Measurements from ENCODE around the gene STX18.
"Not testable (repeated sequence)": the region's sequence is repeated elsewhere in the genome, so short reads cannot be mapped to it uniquely, and the experiment has no call there.

Gene STX18

DNA sequence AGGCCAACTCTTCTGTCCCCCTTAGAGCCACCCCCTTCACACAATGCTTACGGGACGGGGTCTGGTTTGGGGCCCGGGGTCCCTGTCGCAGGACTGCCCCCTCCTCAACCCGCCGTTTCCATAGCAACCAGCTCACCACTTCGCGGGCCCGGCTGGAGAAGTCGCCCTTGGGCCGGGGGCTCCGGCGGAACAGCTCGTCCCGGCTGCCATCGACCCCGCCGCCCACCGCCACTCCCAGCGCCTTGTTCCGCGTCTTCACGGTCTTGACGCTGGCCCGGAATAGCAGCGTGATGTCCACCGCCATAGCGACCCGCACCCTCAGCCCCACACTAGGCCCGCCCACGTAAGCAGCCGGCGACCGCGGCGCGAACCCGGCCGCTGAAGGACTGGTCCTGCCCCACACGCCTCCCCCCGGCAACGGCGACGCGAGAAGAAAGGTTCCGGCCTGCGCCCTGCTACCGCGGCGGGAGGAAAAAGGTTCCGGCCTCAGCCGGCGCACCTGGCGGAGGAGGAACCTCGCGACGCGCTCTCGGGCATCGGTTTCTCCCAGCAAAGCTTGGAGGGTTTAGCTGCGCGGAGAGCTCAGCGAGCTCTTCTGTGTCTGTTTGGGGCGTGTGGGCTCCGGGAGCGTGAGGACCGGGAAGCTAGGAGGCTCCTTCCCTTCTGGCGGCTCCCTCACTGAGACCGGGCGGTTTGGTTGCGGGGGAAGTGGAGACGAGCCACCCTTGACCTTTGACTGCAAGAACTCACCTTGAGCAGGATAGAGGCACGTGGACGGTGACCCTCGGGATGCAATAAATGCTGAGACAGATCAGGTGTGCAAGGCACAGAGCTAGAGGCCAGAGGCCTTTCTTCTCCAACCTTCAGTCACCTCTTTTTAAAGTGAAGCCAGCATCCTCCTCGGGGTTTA is at the start of gene STX18:
STX18 (minus strand) TSS at position 388 of the 910 bp plus-strand sequence; CDS start at position 304, 84 bp downstream.
- peak; percentile 90 for DNase-seq

DNA sequence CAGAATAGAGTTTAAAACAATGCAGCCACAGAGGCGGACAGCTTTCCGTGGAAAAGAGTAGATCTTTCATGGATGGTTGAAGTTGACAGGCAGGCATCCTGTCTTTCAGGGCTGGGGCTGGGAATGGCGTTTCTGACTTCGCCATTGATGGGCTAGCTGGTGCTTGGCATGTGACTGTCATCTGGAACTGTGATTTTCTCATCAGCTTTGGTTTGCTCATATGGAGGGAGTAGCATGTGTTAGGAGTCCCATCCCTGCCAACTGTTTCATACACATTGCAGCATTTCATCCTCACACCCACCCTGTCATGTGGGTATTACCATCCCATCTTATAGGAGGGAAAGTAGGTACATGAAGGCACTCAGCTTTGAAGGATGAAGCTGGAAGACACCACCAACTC is 49.2 kb upstream of the STX18 start:
- no peak for DNase-seq

DNA sequence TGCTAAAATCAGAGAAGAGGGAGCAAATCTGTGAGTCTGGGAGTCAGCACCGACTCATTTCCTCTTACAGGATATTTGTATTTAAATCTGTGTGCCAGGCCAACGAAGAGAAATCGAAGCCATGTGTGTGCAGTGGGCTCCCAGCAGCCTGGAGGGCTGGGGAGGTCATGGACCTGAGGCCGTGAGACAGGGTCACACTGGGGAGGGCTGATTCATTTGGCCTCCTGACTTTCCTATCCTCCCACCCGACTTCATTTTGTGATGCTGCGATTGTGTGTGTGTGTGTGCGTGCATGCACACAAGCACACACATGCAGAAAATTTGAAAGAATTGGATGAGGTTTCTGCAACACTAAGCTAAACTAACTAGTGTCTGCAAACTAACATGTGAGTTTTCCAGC is 48.7 kb upstream of the STX18 start:
- no peak for DNase-seq

DNA sequence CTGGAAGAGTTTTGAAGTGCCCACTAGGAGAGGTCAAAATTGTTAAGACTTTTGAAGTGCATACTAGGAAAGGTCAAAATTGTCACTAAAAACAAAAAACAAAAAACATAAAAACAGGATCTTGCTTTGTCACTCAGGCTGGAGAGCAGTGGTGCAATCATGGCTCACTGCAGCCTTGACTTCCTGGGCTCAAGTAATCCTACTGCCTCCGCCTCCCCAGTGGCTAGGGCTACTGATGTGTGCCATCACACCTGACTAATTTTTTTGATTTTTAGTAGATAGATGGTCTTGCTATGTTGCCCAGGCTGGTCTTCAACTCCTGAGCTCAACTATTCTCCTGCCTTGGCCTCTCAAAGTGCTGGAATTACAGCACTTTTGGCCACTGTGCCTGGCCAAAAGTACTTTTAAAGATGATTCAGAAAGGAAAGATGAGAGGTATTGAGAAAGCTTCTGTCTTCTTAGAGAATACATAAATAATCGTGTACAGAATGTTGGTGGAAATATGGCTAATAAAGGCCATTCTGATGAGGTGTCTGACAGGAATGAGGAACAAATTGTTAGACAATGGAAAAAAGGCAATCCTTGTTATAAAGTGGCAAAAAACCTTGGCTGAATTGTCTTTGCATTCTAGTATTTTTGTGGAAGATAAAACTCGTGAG is 43.3 kb upstream of the STX18 start:
- no peak for DNase-seq

DNA sequence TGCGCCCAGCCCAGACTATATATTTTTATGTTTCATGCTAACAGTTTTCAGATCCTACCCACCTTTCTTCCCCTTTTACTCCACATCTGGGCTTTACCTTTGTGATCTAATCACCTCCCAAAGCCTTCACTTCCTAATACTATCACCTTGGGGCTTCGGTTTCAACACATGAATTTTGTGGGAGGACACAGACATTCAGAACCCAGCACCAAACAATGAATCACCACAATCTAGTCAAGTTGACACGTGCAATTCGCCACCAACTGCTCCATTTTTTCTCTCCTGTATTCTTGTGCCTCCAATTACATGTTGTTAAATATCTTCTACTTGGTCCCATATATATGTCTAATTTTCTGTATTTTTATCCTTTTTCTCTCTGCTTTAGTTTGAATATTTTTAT is 41.8 kb upstream of the STX18 start:
- no peak for DNase-seq

DNA sequence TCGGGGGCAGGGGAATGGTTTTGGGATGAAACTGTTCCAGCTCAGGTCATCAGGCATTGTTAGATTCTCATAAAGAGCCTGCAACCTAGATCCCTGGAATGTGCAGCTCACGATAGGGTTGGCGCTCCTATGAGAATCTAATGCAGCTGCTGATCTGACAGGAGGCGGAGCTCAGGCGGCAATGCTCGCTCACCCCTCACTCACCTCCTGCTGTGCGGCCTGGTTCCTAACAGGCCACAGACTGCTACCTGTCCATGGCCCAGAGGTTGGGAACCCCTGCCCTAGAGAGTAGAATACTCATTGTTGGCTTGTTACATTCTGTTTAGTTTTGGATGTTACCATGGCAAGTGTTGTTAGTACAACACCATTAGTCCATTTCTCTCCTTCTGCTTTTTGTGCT is 40.8 kb upstream of the STX18 start:
- DNase-seq: no peak

DNA sequence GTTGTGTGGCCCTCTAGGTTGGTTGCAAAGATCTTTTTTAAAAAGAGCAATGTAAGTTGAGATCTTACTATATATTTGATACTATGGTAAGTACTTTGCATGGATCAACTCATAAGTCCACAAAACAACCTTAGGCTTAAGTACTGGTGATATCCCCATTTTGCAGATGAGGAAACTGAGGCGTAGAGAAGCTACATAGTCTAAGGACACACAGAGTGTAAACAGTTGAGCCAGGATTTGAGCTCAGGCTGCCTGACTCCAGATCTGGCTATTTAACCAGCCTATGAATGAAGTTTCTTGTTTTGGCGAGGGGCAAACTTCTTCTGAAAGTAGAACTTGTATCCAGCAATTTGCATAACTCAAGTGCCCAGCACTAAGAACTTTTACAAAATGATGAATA is 38.6 kb upstream of the STX18 start:
- no peak for DNase-seq

DNA sequence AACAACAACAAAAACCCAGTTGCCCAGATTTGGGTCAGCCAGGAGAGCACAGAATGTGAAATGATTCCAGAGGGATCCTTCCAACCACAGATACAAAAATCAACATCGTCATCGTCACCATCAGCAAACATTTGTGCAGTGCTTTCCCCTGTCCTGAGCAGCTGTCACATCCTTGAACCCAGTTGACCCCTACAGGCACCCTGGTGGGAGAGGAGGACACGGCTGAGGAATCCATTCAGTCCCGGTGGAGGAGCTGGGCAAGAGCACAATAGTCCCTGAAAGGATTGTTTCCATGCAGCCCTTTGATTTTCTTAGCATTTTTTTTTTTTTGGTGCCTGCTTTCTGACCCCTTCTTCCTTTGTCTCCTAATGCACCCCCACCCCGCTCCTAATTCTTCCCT is 37.1 kb upstream of the STX18 start:
- DNase-seq: no peak

DNA sequence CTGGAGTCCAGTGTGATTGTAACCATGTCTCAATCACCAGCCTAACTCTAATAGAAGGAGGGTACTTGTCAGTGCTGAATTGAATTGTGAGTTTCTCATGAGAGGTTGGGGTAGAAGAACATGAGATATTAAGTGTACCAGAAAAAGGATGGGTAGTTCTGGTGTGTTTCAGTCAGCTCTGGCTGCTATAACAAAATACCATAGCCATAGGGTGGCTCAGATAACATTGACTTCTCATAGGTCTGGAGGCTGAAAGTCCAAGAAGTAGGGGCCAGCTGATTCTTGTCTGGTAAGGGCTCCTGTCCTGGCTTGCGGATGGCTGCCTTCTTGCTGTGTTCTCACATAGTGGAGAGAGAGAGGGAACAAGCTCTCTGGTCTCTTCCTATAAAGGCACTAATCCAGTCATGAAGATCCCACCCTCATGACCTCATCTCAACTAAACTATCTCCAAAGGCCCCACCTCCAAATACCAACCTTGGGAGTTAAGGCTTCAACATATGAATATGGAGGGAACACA is 35.6 kb upstream of the STX18 start:
- DNase-seq: no peak

DNA sequence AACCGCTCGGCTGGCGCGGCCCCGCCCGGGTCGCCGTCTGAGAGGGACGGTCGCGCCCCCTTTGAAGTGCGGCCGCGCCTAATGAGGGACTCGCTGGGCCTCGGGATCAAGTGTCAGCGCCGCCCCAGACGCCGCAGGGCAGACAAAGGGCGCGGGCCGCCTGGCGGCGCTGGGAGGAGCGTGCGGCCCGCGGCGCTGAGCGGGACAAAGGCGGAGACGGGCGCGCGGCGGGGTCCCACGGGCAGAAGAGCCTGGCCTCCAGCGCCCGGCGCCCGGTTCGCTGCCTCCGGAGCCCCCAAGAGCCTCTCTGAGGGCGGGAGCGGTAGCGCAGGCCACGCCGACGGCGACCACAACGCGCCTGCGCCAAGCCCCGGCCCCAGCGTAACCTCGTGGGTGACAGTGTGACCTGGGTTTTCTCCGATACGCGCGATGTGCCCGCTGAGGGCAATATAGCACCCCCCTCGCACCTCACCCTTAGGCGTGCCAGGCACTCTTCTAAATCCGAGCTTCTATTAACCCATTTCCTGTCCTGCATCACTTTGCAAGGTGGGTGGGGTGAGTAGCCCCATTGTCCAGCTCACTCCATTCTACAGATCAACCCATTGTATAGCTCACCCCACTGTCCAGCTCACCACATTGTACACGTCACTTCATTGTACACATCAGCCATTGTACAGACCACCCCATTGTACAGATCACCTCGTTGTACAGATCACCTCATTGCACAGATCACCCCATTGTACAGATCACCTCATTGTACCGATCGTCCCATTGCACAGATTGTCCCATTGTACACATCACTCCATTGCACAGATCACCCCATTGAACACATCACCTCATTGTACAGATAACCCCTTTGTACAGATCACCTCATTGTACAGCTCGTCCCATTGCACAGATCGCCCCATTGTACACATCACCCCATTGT is 33.7 kb upstream of the STX18 start:
- DNase-seq: peak; percentile 76

DNA sequence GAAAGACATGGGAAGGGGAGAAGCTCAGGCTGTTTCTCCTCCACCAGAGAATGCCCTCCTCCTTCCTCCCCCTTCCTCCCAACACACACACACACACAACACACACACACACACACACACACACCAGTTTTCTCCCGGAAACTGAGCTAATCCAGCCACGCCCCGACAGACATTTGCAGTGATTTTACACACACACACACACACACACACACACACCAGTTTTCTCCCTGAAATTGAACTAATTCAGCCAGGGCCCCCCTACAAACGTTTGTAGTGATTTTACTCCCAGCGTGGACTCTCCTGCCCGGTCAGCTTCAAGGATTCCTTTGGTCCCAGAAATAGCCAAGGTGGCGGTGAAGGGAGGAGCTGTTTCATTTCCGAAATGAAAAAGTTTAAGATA is 32.9 kb upstream of the STX18 start:
- peak; percentile 87 for DNase-seq

DNA sequence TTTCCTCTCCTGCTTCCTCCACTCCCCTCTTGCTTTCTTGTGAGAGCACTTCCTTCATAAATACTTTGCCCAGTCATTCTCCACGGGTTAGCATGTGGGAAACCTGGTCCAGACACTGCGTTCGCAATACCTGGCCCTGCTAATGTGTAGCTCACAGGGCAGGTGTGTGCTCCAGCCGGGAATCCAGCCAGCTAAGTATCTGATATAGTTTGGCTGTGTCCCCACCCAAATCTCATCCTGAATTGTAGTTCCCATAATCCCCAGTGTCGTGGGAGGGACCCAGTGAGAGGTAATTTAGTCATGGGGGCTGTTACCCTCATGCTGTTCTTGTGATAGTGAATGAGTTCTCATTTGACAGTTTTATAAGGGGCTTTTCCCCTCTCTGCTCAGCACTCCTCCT is 32.2 kb upstream of the STX18 start:
- DNase-seq: no peak

DNA sequence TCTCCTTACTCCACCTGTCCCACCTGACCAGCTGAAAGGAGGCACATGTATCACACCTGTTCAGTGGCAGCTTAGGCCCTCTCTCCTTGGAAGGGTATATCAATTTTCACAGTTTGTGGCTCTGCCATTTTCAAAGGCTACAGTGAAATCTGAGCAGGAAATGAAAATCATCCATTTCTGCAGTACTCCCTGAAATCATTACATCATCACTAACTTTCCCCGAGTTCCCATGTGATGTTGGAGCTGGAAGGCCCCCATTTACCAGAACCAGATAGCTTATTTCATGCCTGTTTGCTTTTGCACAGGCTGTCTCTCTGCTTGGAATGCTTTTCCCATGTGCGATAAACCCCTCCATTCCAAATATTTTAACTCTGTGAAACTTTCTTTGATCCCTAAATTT is 31.0 kb upstream of the STX18 start:
- DNase-seq: no peak

DNA sequence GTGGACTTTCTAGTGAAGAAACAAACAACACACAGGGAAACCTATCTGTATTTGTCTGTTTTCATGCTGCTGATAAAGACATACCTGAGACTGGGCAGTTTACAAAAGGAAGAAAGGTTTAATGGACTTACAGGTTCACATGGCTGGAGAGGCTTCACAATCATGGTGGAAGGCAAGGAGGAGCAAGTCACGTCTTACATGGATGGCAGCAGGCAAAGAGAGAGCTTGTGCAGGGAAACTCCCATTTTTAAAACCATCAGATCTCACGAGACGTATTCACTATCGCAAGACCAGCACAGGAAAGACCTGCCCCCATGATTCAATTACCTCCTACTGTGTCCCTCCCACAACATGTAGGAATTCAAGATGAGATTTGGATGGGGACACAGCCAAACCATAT is 28.0 kb upstream of the STX18 start:
- not testable (repeated sequence) for DNase-seq

DNA sequence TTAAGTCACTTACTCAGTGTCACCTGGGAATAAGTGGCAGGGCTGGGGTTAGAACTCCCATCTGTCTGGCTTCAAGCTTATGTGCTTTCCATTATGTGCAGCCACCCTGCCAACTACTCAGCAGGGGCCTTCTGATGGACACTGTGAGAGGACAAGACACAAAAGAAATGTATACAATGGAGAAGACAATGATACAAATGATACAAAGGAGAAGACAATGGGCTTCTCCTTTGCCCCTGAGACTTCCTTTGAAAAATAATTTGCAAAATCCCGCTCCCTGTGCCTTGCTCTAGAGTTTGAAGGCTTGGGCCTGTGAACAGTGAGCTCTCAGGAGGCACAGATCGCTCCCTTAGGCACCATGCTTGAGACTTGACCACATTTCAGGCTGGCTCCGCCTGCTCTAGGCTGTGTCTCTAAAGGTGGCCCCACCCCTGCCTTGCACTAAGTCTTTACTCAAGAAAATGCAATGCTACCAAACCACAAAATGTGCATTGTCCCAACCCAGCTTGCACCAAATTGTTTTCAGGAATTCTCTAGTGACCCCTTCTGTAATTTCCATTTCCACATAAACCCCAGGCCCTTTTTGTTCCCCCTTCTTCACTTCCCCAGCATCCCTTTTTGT is 27.1 kb upstream of the STX18 start:
- no peak for DNase-seq

DNA sequence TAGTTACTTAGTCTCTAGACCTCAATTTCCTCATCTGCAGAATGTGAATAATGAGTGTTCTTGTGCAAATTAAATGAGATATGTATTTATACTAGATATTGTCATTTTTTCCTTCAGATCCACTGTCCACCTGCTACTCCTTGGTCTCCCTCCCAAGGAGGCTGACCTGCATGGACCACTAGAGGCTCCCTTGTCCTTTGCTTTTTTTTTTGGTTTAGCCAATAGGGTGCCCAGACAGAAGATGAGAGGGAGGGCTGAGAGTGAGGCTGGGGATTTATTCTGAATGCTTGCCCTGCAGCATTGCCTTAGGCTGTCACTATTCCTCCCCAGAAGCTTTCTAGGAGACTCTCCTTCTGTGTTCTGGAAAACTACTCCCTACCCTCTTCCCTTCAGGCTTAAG is 24.5 kb upstream of the STX18 start:
- not testable (repeated sequence) for DNase-seq

DNA sequence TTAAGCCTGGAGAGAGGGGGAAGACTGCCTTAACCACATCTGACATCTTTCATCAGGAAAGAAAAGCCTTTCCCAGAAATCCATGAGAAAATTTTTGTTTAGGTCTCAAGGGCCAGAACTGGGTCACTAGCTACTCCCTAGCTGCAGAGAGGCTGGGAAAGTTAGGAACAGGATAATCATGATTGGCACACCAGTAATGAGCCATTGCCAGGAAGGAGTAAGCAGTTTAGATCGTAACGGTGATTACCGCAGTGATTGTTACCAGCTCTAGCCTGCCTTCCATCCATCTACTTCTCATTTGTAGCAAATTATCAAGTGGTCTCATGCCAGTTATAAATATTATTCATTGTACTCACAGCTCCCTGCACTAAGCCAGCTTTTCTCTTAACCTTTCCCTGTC is 22.7 kb upstream of the STX18 start:
- no peak for DNase-seq

DNA sequence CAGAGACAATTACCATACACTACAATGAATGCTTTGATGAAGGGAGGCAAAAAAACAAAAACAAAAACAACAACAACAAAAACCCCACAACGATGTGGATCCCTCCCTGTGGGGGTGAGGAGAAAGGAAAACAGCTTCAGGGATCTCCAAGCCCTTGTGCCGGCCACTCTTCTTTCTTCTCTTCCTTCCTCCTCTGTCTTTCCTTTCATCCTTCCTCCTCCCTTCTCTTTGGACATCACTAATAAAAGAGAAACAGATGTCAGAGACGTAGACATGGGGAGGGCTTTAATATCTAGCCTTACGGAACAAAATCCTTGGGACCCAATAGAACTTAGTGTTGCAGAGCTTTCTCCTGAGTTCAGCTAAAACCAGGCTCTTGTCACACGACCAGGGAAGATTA is 18.8 kb upstream of the STX18 start:
- no peak for DNase-seq

DNA sequence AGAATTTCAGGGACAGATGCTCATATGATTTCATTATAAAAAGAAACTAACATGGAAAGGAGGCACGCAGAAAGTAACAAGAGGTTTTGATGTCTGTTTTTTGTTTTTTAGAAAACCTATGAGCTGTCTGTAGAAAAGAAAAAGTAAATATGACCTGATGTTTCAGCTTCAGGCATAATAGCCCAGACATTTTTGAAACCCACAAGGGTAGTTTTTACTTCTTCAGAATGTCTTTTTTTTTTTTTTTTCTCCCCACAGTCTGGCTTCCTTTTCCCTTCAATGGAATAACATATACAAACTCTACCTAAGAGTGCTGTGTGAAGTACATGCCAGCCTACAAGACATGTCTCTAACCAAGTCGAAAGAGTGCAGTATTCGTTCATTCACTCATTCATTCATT is 18.3 kb upstream of the STX18 start:
- no peak for DNase-seq

DNA sequence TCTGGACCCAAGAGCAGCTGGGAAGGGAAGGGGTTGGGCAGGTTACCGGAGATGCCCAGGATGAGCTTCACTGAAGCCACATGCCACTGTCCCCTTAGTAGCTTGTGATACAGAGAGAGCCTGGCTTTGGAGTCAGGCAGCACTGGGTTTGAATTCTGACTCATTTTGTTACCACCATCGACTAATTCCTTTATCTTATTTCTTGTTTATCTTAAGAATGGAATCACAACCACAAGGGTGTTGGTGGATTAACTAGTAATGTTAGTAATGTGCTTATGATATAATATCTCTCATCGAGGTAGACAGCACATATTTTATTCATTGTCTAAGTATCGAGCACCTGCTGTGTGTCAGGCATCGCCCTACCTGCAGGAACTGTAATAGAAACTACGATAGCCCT is 17.7 kb upstream of the STX18 start:
- DNase-seq: no peak

DNA sequence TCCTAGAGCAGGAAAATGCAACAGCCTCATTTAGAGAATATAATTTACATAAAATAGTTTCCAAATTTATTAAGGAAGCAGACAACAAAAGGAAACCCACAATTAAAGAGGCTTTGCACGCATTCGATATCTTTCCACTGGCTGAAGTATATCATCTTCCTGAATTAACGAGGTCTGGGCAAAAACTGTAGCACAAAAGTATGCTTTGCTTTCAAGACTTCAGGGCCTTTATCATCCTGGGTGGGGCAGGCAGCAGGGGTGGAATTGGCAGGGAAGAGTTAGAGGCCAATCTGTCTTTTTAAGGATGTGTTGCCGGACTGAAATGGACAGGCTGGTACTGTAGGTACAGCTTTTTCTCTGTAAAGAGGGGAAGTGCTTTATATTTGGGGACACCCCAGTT is 17.0 kb upstream of the STX18 start:
- DNase-seq: no peak

DNA sequence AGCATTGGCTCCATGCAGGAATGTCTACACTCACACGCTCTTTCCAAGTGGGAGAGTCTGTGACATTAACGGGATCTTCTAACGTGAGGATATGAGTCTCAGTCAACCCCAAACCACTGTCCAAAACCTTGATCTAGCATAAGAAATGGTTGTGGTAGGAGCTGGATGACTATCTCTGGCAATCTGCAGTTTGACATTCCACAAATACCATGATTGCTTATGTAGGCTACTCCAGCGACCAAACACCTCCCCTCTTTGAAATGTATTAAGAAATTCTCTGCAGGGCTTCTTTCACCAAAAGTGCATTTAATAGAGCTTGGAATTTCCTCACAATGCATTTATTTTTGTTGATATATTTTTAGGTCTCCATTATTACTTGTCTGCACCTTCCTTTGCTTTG is 14.1 kb upstream of the STX18 start:
- no peak for DNase-seq

DNA sequence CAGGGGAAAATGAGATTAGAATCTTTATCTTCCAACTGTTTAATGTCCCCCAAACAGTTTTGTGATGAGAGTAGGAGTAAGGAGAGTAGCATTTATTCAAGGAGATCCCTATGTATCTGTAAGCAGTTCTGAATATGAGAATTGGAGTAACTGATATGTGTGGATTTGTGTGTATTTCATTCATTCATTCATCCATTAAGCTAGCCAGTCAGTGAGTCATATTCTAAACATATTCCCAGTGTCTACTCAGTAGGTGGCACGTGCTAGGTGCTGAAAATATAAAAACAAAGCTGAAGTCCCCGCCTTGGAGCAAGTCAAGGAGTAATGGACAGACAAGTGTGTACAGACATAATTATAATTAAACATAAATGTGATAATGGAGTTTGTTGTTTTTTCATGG is 12.4 kb upstream of the STX18 start:
- DNase-seq: no peak
